Neural cell (in vitro differentiated cells): ENCODE results near the gene ZMYM1. TPM values are rescaled to one million over a fixed set of nuclear protein-coding genes. Genes with fewer than 3 reads are reported as not detected.
"Not testable (repeated sequence)": the region's sequence is repeated elsewhere in the genome, so short reads cannot be mapped to it uniquely, and the experiment has no call there.

Experiments used
- H2AFZ ChIP-seq: fragments of 200-600, 300-800 bp; sonication (generic), shearing (Covaris generic); 2 replicates; pipeline ENCODE4 v1.6.0; 2014; ENCODE audit warnings: low read depth, mild to moderate bottlenecking, antibody characterized with exemption, low read length, moderate library complexity
- H3F3A ChIP-seq: fragments of 200-600 bp; shearing (Covaris generic); 2 replicates; pipeline ENCODE4 v1.6.1; 2016; ENCODE audit warnings: mild to moderate bottlenecking, moderate library complexity, mixed read lengths, antibody characterized with exemption, low read length; ENCODE audit not compliant: insufficient read depth, poor library complexity, severe bottlenecking
- H3K27ac ChIP-seq: fragments of 200-600, 300-800 bp; sonication (generic), shearing (Covaris generic); 2 replicates; pipeline ENCODE4 v1.5.1; 2014; ENCODE audit warnings: mild to moderate bottlenecking, low read length, moderate library complexity
- H3K27me3 ChIP-seq: fragments of 300-800, 200-600 bp; sonication (generic), shearing (Covaris generic); 2 replicates; pipeline ENCODE4 v1.6.0; 2014; ENCODE audit warnings: mild to moderate bottlenecking, low read depth, low read length, moderate library complexity; ENCODE audit not compliant: insufficient read depth
- H3K36me3 ChIP-seq: fragments of 300-800, 200-600 bp; sonication (generic), shearing (Covaris generic); 2 replicates; pipeline ENCODE4 v1.5.1; 2014; ENCODE audit warnings: mild to moderate bottlenecking, antibody characterized with exemption, low read length, moderate library complexity; ENCODE audit not compliant: insufficient read depth
- H3K4me2 ChIP-seq: fragments of 300-800, 200-600 bp; sonication (generic), shearing (Covaris generic); 2 replicates; pipeline ENCODE4 v1.6.0; 2014; ENCODE audit warnings: mild to moderate bottlenecking, low read length
- H3K4me3 ChIP-seq: fragments of 300-800, 200-600 bp; sonication (generic), shearing (Covaris generic); 2 replicates; pipeline ENCODE4 v1.5.1; 2014; ENCODE audit warnings: mild to moderate bottlenecking, low read length, moderate library complexity
- H3K79me2 ChIP-seq: fragments of 200-600 bp; shearing (Covaris generic); replicated peaks from 2 replicates; pipeline ENCODE4 v1.6.0; 2014; ENCODE audit warnings: mild to moderate bottlenecking, low read length, moderate library complexity; ENCODE audit not compliant: insufficient read depth
- H3K9ac ChIP-seq: fragments of 300-800, 200-600 bp; sonication (generic), shearing (Covaris generic); 2 replicates; pipeline ENCODE4 v1.6.1; 2016; ENCODE audit warnings: mild to moderate bottlenecking, low read length, mixed read lengths
- H3K9me2 ChIP-seq: fragments of 200-600 bp; shearing (Covaris generic); 2 replicates; pipeline ENCODE4 v1.6.1; 2016; ENCODE audit warnings: mild to moderate bottlenecking, low read length, mixed read lengths; ENCODE audit not compliant: insufficient read depth
- H3K9me3 ChIP-seq: fragments of 200-600, 300-800 bp; sonication (generic), shearing (Covaris generic); 2 replicates; pipeline ENCODE4 v1.6.1; 2016; ENCODE audit warnings: mild to moderate bottlenecking, mixed run types, low read length, moderate library complexity, mixed read lengths
- H4K20me1 ChIP-seq: fragments of 200-600 bp; shearing (Covaris generic); 2 replicates; pipeline ENCODE4 v1.6.1; 2016; ENCODE audit warnings: mild to moderate bottlenecking, mixed run types; ENCODE audit not compliant: insufficient read depth
- EP300 ChIP-seq: fragments of 450-650 bp; conservative IDR thresholded peaks from 2 replicates; pipeline ENCODE4 v1.6.1; 2014; ENCODE audit warnings: antibody characterized with exemption, mild to moderate bottlenecking, moderate library complexity; ENCODE audit not compliant: poor library complexity, severe bottlenecking
- REST ChIP-seq: IDR thresholded peaks from 2 replicates; pipeline ENCODE4 v1.6.1; 2012; ENCODE audit warnings: borderline replicate concordance
- TAF1 ChIP-seq: IDR thresholded peaks from 2 replicates; pipeline ENCODE4 v1.6.1; 2012; ENCODE audit warnings: low read depth
- polyA plus RNA-seq: library from polyadenylated mRNA; depleted of rRNA; stranded (reverse); fragments of >200 nt; gene quantifications from 2 replicates; pipeline ENCODE4 v1.2.3, GENCODE V29; 2014

ZMYM1 gene
- polyA plus RNA-seq, 1 donor from 2014 or later, result 14.1 TPM

- no peak for TF ChIP-seq EP300
Observed at GRCh38 chr1:35047188-35047858, 31.9 kb upstream of the ZMYM1 start (continued).

- Histone ChIP-seq H3K4me3 (no peak overlapping the region), H3K79me2 (no peaks in the 10 kb centered on the region), H2AFZ (no peak overlapping the region), H3K9me2 (no peaks in the 10 kb centered on the region), H4K20me1 (no peaks in the 10 kb centered on the region), H3K9me3 (no peaks in the 10 kb centered on the region), H3K4me2 (no peak overlapping the region), H3K27me3 (no peaks in the 10 kb centered on the region), H3F3A (no peaks in the 10 kb centered on the region), H3K36me3 (no peaks in the 10 kb centered on the region), H3K27ac (no peak overlapping the region), H3K9ac (no peak overlapping the region)
- no peak for TF ChIP-seq REST
- TF ChIP-seq TAF1, result no peak
Observed at GRCh38 chr1:35049116-35049515, 30.1 kb upstream of the ZMYM1 start.

- H3K9me2 ChIP-seq, result no peaks in the 10 kb centered on the region
- no peaks in the 10 kb centered on the region for H3K79me2 ChIP-seq
- H3K27me3 ChIP-seq, result no peaks in the 10 kb centered on the region
- no peaks in the 10 kb centered on the region for H3K36me3 ChIP-seq
- H3F3A ChIP-seq, result no peaks in the 10 kb centered on the region
- no peak for TF ChIP-seq EP300
- no peaks in the 10 kb centered on the region for H3K9me3 ChIP-seq
- H4K20me1 ChIP-seq, result no peaks in the 10 kb centered on the region
- H2AFZ ChIP-seq, result no peak overlapping the region
- H3K4me2 ChIP-seq, result no peak overlapping the region
- H3K27ac ChIP-seq, result no peak overlapping the region
- no peak overlapping the region for H3K4me3 ChIP-seq
- H3K9ac ChIP-seq, result no peak overlapping the region
Observed at GRCh38 chr1:35053433-35053832, 25.8 kb upstream of the ZMYM1 start.

GRCh38 chr1:35054282-35054681 is 24.9 kb upstream of the ZMYM1 start:
- H3K9me3 ChIP-seq, H3K79me2 ChIP-seq, H4K20me1 ChIP-seq, H3K9ac ChIP-seq, H3K9me2 ChIP-seq, H3K27me3 ChIP-seq, H3F3A ChIP-seq, H3K36me3 ChIP-seq, H3K4me3 ChIP-seq, H2AFZ ChIP-seq, H3K4me2 ChIP-seq, H3K27ac ChIP-seq: not testable (repeated sequence)

GRCh38 chr1:35058321-35058720 is 20.9 kb upstream of the ZMYM1 start:
- not testable (repeated sequence) for H3K9me2 ChIP-seq, H3K36me3 ChIP-seq, H3K4me3 ChIP-seq, H3K4me2 ChIP-seq, H3K27me3 ChIP-seq, H3K9me3 ChIP-seq, H3K27ac ChIP-seq, H4K20me1 ChIP-seq, H3K9ac ChIP-seq, H2AFZ ChIP-seq, H3K79me2 ChIP-seq, H3F3A ChIP-seq
